Skin epidermis (tissue), 12 donors: ENCODE results near the gene B4GALNT4.
A peak's percentile ranks its signal among the peaks of the same experiment; 100 is the strongest.
"Not testable (repeated sequence)": the region's sequence is repeated elsewhere in the genome, so short reads cannot be mapped to it uniquely, and the experiment has no call there.

Experiments
- H3K27ac ChIP-seq, 21 experiments: fragments of 200-600 bp; sonication (generic) in 11 of 21; one replicate each; pipeline ENCODE4 v1.5.0; 2020; ENCODE audit warnings: mild to moderate bottlenecking in 3 of 21, inconsistent platforms in 2 of 21, moderate library complexity in 2 of 21
- H3K4me3 ChIP-seq, 7 experiments: fragments of 200-600 bp; sonication (generic) in 2 of 7; one replicate each; pipeline ENCODE4 v1.5.0; 2020; ENCODE audit warnings: inconsistent platforms in 2 of 7, mild to moderate bottlenecking in 2 of 7, moderate library complexity in 1 of 7

B4GALNT4 gene

DNA sequence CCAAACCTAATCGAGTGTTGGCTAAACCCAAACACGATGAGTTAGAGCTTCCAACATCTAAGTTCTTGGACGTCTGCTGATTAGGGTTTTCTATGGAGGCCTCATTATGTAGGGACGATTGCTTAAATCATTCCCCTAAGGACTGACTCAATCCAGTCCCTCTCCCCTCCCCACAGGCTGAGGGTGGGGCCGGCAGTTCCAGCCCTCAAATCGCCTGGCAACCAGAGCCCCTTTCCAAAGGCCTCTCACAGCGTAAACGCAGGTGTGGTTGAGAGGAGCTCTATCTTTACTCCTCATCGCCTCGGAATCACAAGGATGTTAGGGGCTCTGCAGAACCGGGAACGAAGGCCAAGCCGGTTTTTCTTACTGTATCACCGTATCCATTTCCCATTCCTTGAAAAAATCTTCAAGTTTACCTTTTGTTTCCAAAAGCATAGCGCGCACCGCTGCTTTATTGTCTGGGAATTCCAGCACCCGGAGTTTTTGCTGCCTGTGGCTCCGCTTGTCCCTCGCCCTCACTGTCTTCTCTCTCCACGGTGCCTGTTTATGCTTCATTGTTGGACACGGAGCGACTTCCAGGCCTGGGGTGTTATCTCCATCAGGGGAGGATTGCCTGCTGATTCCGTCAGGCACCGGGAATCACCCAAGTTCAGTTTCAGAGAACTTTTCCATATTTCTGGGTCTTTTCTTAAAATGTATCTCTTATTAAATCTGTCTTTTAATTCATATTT, 34.9 kb upstream of the B4GALNT4 start:
- peak overlapping the region in 2 of 21 experiments; percentile 42 to 81 for H3K27ac ChIP-seq
- no peak overlapping the region for H3K4me3 ChIP-seq

GRCh38 chr11:335779-336658, 33.3 kb upstream of the B4GALNT4 start:
- Histone ChIP-seq H3K27ac (peak overlapping the region in 20 of 21 experiments; percentile 4 to 81 (median 67)), H3K4me3 (no peak overlapping the region)

DNA sequence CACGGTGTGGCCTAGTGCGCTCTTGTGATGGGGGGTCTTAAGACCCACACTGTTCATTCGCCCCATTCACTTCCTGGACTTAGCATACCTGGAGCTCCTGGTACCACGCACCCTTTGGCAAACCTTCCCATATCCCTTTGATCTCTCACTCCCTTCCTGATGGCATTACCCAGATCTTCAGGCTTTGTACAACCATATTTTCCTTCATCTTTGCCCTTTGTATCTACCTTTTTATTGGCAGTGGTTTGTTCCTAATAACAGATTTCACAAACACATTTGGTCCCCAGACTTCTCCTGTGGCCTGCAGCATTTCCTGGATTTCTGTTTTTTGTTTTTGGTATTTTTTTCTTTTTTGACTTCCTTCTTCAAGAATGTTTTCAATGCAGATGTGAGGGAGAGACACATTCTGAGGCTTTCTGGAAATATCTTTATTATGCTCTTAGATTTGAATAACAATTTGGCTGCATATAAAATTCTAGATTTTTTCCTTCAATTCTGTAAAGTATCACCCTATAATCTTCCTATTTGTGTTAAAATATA, 32.6 kb upstream of the B4GALNT4 start:
- no peak overlapping the region for H3K4me3 ChIP-seq
- H3K27ac ChIP-seq, result peak overlapping the region in 16 of 21 experiments; percentile 13 to 81 (median 68)

- H3K27ac ChIP-seq, result peak overlapping the region in 3 of 21 experiments; percentile 13 to 24 (median 16)
- H3K4me3 ChIP-seq, result no peak overlapping the region
Measured at GRCh38 chr11:337711-338110, 31.6 kb upstream of the B4GALNT4 start.

DNA sequence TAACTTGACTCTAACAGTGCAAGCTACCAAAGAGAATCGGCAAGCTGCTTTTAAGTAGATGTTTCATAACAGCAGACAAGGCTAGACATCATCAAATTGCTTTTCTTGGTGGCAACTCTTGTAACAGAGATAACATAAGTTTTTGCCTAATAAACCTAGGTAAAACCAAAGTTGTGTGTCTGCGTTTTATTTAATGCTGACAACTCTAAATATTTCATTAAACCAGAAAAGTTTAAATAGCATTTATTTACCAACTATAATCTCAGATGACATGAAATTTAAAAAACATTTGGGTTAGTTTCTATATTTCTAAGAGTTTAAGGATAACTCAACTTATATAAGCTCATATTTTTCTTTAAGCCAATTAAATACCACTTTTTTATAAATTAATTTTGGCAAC, 29.3 kb upstream of the B4GALNT4 start:
- H3K4me3 ChIP-seq, result no peak overlapping the region
- no peak overlapping the region for H3K27ac ChIP-seq

DNA sequence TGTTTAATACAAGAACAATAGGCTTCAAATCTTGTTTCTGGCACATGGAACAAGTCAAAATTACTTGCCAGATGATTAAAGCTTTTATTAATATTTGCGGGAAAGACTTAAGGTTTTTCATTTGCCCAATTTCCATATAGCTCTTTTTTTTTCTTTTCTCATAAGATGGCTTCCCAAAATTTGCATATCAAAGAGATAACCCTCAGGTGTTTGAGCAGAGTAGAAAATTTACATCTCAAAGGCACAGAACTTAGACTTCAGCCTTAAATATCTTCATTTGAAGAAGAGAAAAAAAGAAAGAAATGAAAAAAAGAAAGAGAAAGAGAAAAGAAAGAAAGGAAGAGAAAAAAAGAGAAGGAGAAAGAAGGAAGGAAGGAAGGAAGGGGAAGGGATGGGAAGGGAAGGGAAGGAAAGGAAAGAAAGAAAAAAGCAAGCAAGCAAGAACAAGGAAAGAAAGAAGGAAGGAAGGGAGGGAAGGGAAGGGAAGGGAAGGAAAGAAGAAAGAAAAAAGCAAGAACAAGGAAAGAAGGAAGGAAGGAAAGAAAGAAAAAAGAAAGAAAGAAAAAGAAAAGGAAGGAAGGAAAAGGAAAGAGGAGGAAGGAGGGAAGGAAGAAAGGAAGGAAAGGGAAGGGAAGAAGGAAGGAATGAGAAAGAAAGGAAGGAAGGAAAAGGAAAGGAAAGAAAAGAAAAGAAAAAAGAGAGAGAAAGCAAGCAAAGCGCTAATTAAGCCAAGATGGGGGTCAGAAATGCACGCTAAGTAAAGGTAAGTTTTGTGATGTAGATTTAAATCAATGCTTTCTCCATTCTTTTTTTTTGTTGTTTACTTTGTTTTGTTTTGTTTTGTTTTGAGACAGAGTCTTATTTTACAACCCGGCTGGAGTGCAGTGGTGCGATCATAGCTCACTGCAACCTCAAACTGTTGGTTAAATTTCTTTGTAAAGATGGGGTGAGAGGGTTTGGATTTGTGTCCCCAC, 28.5 kb upstream of the B4GALNT4 start:
- no peak overlapping the region for H3K4me3 ChIP-seq
- H3K27ac ChIP-seq, result peak overlapping the region in 2 of 21 experiments; percentile 19 to 71

DNA sequence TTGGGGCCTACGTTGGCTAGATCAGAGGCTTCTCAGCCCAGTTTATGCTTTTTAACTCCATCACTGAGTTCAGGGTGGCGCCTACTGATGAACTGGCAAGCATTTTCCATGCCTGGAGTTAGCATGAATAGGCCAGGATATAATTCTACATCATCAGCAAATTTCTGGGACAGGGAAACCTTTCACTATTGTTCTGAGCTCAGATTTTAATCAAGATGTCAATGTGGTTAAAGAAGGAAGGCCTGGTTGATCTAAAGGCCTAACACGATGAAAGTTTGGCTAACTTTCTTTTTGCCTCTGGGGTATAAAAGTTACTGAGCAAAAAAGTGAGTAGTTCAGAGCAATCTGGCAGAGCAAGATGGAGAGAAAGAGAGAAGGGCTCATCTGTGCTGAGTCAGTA, 27.0 kb upstream of the B4GALNT4 start:
- Histone ChIP-seq H3K4me3 (no peak overlapping the region), H3K27ac (peak overlapping the region in 15 of 21 experiments; percentile 2 to 71 (median 39))

DNA sequence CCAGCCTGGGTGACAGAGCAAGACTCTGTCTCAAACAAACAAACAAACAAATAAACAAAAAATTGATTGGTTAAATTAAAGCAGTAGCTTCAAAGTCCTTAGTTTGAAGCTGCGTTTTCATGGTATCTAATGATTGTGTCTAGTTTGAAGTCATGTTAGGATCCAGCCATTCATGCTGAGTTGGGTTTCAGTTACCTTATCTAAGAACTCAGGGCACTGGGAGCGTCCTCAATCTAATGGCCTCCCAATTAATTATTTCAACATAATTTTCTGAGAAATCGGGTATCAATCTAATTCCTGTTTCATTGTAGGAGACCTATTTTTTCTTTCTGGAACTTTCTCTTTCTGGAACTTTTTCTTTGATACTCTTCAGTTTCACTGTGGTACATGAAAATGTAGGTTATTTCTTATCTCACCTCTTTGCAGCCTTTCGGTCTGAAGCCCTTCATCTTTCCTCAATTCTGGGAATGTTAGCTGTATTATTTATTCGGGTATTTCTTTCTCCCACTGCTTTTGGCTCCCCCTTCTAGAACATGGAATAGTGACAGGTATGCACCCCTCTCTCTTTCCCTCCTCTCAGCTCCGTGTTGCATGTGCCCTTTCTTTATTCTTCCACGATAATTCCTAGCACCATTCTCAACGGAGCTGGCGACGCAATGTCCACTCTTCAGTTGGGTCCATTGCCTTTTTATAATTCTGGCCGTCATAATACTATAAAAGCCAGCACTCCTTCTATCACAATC, 24.3 kb upstream of the B4GALNT4 start:
- no peak overlapping the region for H3K4me3 ChIP-seq
- no peak overlapping the region for H3K27ac ChIP-seq

- no peak overlapping the region for H3K4me3 ChIP-seq
- H3K27ac ChIP-seq, result no peak overlapping the region
Measured at GRCh38 chr11:346529-346928, 22.8 kb upstream of the B4GALNT4 start.

GRCh38 chr11:349270-349954, 19.9 kb upstream of the B4GALNT4 start:
- H3K27ac ChIP-seq, H3K4me3 ChIP-seq: not testable (repeated sequence)

- not testable (repeated sequence) for H3K4me3 ChIP-seq
- peak overlapping the region in 12 of 21 experiments; percentile 13 to 76 (median 38) for H3K27ac ChIP-seq
Measured at GRCh38 chr11:350033-350722, 19.1 kb upstream of the B4GALNT4 start.

- Histone ChIP-seq H3K27ac (peak overlapping the region in 14 of 21 experiments; percentile 10 to 76 (median 38)), H3K4me3 (no peak overlapping the region)
Measured at GRCh38 chr11:350723-351255, 18.5 kb upstream of the B4GALNT4 start.

DNA sequence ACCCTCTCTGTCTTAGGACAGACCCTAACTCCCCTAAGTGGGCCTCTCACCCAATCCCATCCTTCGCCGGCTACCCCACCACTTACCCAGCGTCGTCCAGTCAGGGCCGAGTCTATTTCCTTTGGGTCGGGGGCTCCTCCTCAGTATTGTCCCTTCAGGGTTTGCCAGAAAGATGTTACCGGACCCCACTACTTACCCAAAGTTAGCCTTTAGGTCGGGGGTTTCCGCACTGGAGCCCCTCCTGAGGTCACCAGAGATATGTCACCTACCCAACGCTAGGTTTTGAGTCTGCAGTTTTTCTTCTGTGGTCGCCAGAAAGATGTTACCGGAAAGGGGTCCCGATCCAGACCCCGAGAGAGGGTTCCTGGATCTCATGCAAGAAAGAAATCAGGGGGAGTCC, 17.9 kb upstream of the B4GALNT4 start:
- peak overlapping the region in 12 of 21 experiments; percentile 10 to 76 (median 42) for H3K27ac ChIP-seq
- H3K4me3 ChIP-seq, result no peak overlapping the region

GRCh38 chr11:352456-353031, 16.8 kb upstream of the B4GALNT4 start:
- H3K27ac ChIP-seq, result peak overlapping the region in 18 of 21 experiments; percentile 17 to 100 (median 94)
- H3K4me3 ChIP-seq, result no peak overlapping the region

DNA sequence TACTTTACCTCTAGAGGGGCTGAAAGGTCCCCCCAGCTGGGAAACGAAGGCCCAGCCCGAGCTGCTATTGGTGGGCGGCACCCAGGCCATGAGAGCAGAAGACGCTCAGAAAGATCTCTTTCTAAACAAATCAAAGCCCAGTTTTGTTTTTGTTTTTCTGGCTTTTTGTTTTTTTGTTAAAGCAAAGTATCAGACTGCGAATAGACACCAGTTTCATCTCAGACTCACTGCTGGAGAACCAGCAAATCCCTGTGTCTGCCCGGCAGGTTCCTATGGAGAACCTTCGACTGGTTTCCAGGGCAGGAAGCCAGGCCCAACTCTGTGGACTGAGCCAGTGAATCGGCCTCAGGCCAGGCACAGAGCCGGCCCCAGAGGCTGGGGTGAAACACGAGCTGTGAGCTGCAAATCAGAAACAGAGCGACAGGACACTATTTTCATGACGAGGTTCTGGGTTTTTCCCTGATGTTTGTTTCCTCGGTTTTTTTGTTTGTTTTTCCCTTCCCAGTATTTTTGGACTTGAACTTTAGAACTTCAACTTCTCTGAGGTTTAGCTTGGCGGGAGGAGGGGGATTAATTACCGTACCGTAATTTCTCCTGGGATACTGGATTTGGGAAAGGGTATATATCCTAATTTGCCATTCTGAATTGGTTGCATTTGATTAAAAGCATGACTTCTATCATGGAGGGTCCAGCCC, 16.0 kb upstream of the B4GALNT4 start:
- H3K27ac ChIP-seq, result peak overlapping the region in 19 of 21 experiments; percentile 17 to 100 (median 91)
- no peak overlapping the region for H3K4me3 ChIP-seq
